ENCODE measurements around the gene PDE6D.
"Not testable (repeated sequence)": the region's sequence is repeated elsewhere in the genome, so short reads cannot be mapped to it uniquely, and the experiment has no call there.

The PDE6D gene

GRCh38 chr2:231769170-231770136 is 11.6 kb downstream of the PDE6D start:
- no peak for FAIRE-seq

GRCh38 chr2:231765496-231765929 is 15.6 kb downstream of the PDE6D start:
- no peak for FAIRE-seq

GRCh38 chr2:231764760-231765159 is 16.3 kb downstream of the PDE6D start:
- FAIRE-seq = no peak

- no peak for FAIRE-seq
These were observed 17.0 kb downstream of the PDE6D start for GRCh38 chr2:231764124-231764523.

- no peak for FAIRE-seq
These were observed 19.3 kb downstream of the PDE6D start for GRCh38 chr2:231761735-231762134.

- no peak for FAIRE-seq
These were observed 29.0 kb downstream of the PDE6D start for GRCh38 chr2:231752061-231752460.

- FAIRE-seq = no peak
These were observed 29.9 kb downstream of the PDE6D start for GRCh38 chr2:231751042-231751815.

GRCh38 chr2:231749016-231749415 is 32.1 kb downstream of the PDE6D start:
- FAIRE-seq = not testable (repeated sequence)

GRCh38 chr2:231748153-231748896 is 32.8 kb downstream of the PDE6D start:
- not testable (repeated sequence) for FAIRE-seq

- no peak for FAIRE-seq
These were observed 35.6 kb downstream of the PDE6D start for GRCh38 chr2:231745303-231746038.

GRCh38 chr2:231743376-231744116 is 37.5 kb downstream of the PDE6D start:
- no peak for FAIRE-seq

GRCh38 chr2:231737761-231738160 is 43.3 kb downstream of the PDE6D start:
- FAIRE-seq = no peak

- no peak for FAIRE-seq
These were observed 48.5 kb downstream of the PDE6D start for GRCh38 chr2:231732604-231733003.

GRCh38 chr2:231727621-231728020 is 53.5 kb downstream of the PDE6D start:
- FAIRE-seq = no peak

GRCh38 chr2:231726276-231726675 is 54.8 kb downstream of the PDE6D start:
- no peak for FAIRE-seq

- FAIRE-seq = no peak
These were observed 55.6 kb downstream of the PDE6D start for GRCh38 chr2:231725476-231725875.

GRCh38 chr2:231722721-231723307 is 58.3 kb downstream of the PDE6D start:
- no peak for FAIRE-seq

- FAIRE-seq = no peak
These were observed 59.8 kb downstream of the PDE6D start for GRCh38 chr2:231720987-231721966.

- no peak for FAIRE-seq
These were observed 60.6 kb downstream of the PDE6D start for GRCh38 chr2:231720292-231720986.

Data from colon (tissue), 2 donors.